ENCODE measurements around the gene HIGD2A.

GRCh38 chr5:176356179-176356566 lies 32.4 kb upstream of the HIGD2A start:
- TF ChIP-seq POLR2A (IDR thresholded peaks at IDR 0.05; ENCODE audit: low read depth, low read length) (no peak), EZH2 (IDR thresholded peaks at IDR 0.05; ENCODE audit: borderline replicate concordance, low read depth, low read length, severe bottlenecking) (no peak), POLR2AphosphoS5 (IDR thresholded peaks at IDR 0.05; ENCODE audit: insufficient read depth, low read depth, low read length) (no peak), FOS (IDR thresholded peaks at IDR 0.05; ENCODE audit: borderline replicate concordance, insufficient read depth, low read length) (no peak), MAX (IDR thresholded peaks at IDR 0.05; ENCODE audit: insufficient read depth, insufficient read length) (no peak), MYC (IDR thresholded peaks at IDR 0.05; ENCODE audit: low read depth, low read length) (no peak)
- TF ChIP-seq, protein P1, sequence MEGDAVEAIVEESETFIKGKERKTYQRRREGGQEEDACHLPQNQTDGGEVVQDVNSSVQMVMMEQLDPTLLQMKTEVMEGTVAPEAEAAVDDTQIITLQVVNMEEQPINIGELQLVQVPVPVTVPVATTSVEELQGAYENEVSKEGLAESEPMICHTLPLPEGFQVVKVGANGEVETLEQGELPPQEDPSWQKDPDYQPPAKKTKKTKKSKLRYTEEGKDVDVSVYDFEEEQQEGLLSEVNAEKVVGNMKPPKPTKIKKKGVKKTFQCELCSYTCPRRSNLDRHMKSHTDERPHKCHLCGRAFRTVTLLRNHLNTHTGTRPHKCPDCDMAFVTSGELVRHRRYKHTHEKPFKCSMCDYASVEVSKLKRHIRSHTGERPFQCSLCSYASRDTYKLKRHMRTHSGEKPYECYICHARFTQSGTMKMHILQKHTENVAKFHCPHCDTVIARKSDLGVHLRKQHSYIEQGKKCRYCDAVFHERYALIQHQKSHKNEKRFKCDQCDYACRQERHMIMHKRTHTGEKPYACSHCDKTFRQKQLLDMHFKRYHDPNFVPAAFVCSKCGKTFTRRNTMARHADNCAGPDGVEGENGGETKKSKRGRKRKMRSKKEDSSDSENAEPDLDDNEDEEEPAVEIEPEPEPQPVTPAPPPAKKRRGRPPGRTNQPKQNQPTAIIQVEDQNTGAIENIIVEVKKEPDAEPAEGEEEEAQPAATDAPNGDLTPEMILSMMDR (IDR thresholded peaks at IDR 0.05; ENCODE audit: extremely low read depth in 1 of 2, insufficient read depth in 1 of 2, low read depth in 1 of 2, low read length in 2 of 2), result no peak
